BE2C (cell line): ENCODE measurements around the gene THBS2.

Experiments
- DNase-seq: peaks from one replicate; pipeline ENCODE4 v3.0.0-alpha.2; 2020
- H3K27me3 ChIP-seq: fragments of 250-450 bp; sonication (Bioruptor Pico); 2 replicates; pipeline ENCODE4 v1.5.1; 2020; ENCODE audit warnings: mild to moderate bottlenecking
- H3K36me3 ChIP-seq: fragments of 250-450 bp; sonication (Bioruptor Pico); 2 replicates; pipeline ENCODE4 v1.5.1; 2020; ENCODE audit warnings: mild to moderate bottlenecking
- H3K4me1 ChIP-seq: fragments of 250-450 bp; sonication (Bioruptor Pico); 2 replicates; pipeline ENCODE4 v1.5.1; 2020
- H3K4me3 ChIP-seq: 2 replicates; pipeline ENCODE4 v1.5.1; 2011; ENCODE audit warnings: low read depth, low read length
- H3K9me3 ChIP-seq: fragments of 250-450 bp; sonication (Bioruptor Pico); 2 replicates; pipeline ENCODE4 v1.5.1; 2020
- TF ChIP-seq, protein P1 (sequence below): IDR thresholded peaks from 2 replicates; pipeline ENCODE4 v1.5.1; 2012; ENCODE audit warnings: mild to moderate bottlenecking, low read depth, low read length

THBS2 gene

DNA sequence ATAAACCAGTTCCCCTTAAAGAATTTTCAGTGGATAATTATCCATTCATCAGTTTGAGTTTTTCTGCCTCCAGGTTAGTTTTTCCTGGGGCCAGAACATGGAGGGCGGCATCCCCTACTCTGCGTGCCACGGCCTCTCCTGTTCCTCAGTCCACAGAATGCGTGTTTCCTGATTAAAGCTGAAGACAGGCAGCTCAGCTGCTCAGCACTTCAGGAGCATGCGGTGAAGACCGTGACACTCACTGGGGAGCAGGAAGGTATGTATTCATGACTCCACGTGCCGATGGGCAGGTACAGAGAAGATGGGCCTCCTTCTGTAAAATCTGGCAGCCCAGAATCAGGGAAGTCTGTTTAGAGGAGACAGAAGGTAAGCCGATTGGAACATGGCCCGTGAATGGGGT is 2.0 kb upstream of the THBS2 start:
- no peak overlapping the region for H3K4me3 ChIP-seq
- no peaks in the 10 kb centered on the region for H3K36me3 ChIP-seq
- DNase-seq: no peak
- H3K4me1 ChIP-seq: no peaks in the 10 kb centered on the region; the same call in 1 of the 2 replicates
- H3K27me3 ChIP-seq: no peaks in the 10 kb centered on the region; the same call in 1 of the 2 replicates
- no peaks in the 10 kb centered on the region for H3K9me3 ChIP-seq
- TF ChIP-seq, protein P1, sequence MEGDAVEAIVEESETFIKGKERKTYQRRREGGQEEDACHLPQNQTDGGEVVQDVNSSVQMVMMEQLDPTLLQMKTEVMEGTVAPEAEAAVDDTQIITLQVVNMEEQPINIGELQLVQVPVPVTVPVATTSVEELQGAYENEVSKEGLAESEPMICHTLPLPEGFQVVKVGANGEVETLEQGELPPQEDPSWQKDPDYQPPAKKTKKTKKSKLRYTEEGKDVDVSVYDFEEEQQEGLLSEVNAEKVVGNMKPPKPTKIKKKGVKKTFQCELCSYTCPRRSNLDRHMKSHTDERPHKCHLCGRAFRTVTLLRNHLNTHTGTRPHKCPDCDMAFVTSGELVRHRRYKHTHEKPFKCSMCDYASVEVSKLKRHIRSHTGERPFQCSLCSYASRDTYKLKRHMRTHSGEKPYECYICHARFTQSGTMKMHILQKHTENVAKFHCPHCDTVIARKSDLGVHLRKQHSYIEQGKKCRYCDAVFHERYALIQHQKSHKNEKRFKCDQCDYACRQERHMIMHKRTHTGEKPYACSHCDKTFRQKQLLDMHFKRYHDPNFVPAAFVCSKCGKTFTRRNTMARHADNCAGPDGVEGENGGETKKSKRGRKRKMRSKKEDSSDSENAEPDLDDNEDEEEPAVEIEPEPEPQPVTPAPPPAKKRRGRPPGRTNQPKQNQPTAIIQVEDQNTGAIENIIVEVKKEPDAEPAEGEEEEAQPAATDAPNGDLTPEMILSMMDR: no peak

DNA sequence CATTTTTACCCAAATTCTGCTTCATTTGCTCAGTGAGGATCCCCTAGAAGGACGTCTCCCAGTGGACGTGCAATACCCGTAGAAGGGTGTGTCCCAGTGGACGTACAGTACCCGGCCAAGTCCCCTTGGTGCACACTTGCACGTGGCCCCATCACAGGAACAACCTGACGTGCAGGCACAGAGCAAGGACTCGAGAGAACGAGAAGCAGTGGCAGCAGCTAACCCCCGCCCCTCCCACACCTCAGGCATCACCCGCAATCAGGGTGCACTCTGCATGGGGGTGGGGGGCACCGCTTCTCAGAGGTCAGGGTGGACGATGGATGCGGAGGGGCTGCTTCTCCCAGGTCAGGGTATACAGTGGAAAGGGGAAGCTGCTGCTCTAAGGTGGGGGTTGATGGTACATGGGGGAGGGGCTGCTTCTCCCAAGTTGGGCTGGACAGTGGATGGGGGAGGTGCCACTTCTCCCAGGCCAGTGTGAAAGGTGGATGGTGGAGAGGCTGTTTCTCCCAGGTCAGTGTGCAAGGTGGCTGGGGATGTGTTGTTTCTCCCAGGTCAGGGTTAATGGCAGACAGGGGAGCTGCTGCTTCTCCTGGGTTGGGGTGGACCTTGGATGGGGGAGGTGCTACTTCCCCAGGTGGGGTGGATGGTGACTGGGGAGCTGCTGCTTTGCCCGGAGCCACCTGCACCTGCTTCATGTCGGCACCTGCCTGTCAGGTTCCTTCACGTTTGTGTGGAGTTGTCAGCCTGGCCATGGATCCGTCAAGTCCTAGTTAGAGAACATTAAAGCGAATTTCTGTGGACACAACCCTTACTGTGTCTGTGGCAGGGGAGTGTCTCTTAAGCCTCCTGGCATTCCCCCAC is 1.0 kb upstream of the THBS2 start:
- Histone ChIP-seq H3K36me3 (no peaks in the 10 kb centered on the region), H3K4me3 (no peak overlapping the region), H3K9me3 (no peaks in the 10 kb centered on the region), H3K4me1 (no peaks in the 10 kb centered on the region; the same call in 1 of the 2 replicates), H3K27me3 (no peaks in the 10 kb centered on the region; the same call in 1 of the 2 replicates)
- DNase-seq: no peak
- TF ChIP-seq, protein P1: no peak

DNA sequence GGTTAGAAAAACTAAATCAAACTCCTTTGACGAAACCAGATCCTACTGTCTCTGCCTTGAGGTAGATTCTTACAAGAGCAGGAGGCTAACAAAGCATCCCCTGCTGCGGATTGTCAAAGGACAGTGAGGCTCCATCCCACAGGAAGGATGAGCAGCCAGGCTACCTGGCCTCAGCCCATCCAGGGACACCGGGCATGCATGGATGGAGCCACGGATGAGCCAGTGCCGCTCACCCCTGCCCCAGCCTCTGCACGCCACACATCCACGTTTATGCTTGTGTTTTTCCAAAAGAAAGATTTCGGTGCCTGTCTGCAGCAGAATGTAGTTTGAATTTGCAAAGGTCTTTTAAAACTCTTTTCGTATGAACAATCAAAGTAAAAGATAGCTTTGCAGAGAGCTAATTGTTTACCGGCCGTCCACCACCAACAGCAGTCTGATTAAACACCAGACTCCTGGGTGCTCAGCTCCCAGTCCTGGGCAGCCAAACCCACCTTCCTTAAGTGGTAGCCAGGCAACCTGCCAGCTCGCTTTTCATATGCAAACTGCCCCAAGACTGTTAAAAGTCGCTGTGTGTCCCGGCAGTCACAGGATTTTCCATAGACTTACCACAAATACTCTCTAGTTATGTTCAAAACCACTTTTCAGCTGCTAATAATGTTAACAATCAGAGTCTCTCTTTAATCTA is 999 bp downstream of the THBS2 start:
- no peak for DNase-seq
- H3K4me1 ChIP-seq: no peaks in the 10 kb centered on the region; the same call in 1 of the 2 replicates
- H3K4me3 ChIP-seq: peak overlapping the region; percentile 10; the same call in 1 of the 2 replicates
- TF ChIP-seq, protein P1: no peak
- H3K9me3 ChIP-seq: no peaks in the 10 kb centered on the region
- H3K27me3 ChIP-seq: no peaks in the 10 kb centered on the region; the same call in 1 of the 2 replicates
- H3K36me3 ChIP-seq: no peaks in the 10 kb centered on the region

DNA sequence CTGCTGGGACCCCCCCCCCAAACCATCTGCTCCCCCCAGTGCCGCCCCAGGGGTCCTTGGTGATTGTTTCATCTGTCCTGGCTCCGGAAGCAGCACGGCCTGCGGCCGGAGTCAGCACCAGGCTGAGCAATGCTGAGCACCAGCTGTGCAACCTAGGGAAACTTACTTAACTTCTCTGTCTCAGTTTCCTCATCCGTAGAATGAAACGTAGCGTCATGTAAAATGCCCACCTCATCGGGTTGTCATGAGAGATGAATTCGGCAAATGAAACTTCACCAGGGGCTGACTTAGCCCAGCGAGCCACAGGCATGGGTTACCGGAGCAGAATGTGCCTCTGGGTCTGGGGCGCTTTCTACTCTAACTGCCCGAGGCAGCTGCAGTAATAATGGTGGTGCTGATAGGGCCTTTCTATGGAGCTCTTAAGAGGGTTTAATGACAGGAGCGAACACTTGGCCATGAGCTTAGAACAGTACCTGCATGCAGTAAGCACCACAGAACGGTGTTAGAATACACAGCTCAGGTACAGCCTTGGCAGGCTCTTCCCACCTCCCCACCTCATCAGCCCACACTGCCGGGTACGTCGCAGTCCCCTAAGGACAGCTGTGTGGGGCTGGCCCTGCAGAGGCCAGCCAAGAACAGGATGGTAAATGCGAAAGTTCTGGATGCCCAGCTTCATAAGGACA is 1.7 kb downstream of the THBS2 start:
- no peak overlapping the region for H3K4me3 ChIP-seq

DNA sequence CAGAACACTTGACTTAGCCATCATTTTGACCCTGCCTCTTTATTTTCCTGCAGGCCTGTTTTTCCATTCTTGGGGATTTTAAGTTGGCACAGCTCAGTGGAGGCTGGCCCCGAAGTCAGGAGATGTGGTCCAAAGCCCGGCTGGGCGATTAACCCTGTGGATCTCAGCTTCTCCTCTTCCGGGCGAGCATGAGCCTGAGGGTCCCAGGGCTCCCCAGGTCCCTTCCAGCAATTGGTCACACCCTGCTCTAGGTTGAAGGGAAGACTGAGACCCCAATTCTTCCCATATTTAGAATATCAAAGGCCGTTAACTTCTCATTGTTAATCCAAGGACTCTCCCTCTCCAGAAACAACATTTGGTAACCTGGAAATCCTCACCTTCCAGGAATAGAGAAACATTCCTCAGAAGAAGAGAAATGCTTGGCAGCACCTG is 2.3 kb downstream of the THBS2 start:
- TF ChIP-seq, protein P1: no peak
- Histone ChIP-seq H3K9me3 (no peaks in the 10 kb centered on the region), H3K4me1 (no peaks in the 10 kb centered on the region; the same call in 1 of the 2 replicates), H3K36me3 (no peaks in the 10 kb centered on the region), H3K27me3 (no peaks in the 10 kb centered on the region; the same call in 1 of the 2 replicates), H3K4me3 (no peak overlapping the region)
- DNase-seq: no peak

More for the DNA sequence above, 1.7 kb downstream of the THBS2 start:
- H3K36me3 ChIP-seq: no peaks in the 10 kb centered on the region
- H3K27me3 ChIP-seq: no peaks in the 10 kb centered on the region; the same call in 1 of the 2 replicates
- DNase-seq: no peak
- H3K4me1 ChIP-seq: no peaks in the 10 kb centered on the region; the same call in 1 of the 2 replicates
- TF ChIP-seq, protein P1: no peak
- H3K9me3 ChIP-seq: no peaks in the 10 kb centered on the region
